GM12873 (cell line): ENCODE results near the gene C1QA.

Source experiments
- CTCF ChIP-seq: IDR thresholded peaks from 2 replicates; pipeline ENCODE4 v1.5.1; 2012; ENCODE audit warnings: low read depth, mild to moderate bottlenecking, moderate library complexity, low read length, control low read depth; ENCODE audit not compliant: insufficient read depth; ENCODE audit errors: missing control alignments

C1QA gene

GRCh38 chr1:22613572-22613918, 22.9 kb upstream of the C1QA start:
- no peak for TF ChIP-seq CTCF

GRCh38 chr1:22613951-22614350, 22.5 kb upstream of the C1QA start:
- TF ChIP-seq CTCF = no peak

GRCh38 chr1:22615886-22616285, 20.5 kb upstream of the C1QA start:
- TF ChIP-seq CTCF = no peak

- TF ChIP-seq CTCF = no peak
These were observed 19.9 kb upstream of the C1QA start for GRCh38 chr1:22616571-22616970.

- TF ChIP-seq CTCF = no peak
These were observed 18.4 kb upstream of the C1QA start for GRCh38 chr1:22618056-22618455.

GRCh38 chr1:22619252-22619651, 17.2 kb upstream of the C1QA start:
- TF ChIP-seq CTCF = no peak

- no peak for TF ChIP-seq CTCF
These were observed 16.6 kb upstream of the C1QA start for GRCh38 chr1:22619798-22620197.

- no peak for TF ChIP-seq CTCF
These were observed 14.7 kb upstream of the C1QA start for GRCh38 chr1:22621761-22622160.
